IMR-90 (cell line): ENCODE measurements around the gene MXD4. TPM values are rescaled to one million over a fixed set of nuclear protein-coding genes. Genes with fewer than 3 reads are reported as not detected.

Experiments
- ATAC-seq: fragments of 200-7000 bp; cut with Tn5 transposase; 2 replicates; pipeline ENCODE4 v1.9.1; 2020; ENCODE audit warnings: low read depth, mild to moderate bottlenecking, moderate library complexity
- BruUV-seq: library from RNA; stranded (reverse); fragments of 400-500 nt; replicated peaks from 2 replicates; lab custom pipeline; 2021; lab: Mats Ljungman, UMichigan
- CTCF ChIA-PET: fragments of 300-600 bp; formaldehyde crosslinking; extraction: SDS; loops from one replicate; lab custom pipeline; 2021; ENCODE audit warnings: antibody characterized with exemption; lab: Yijun Ruan, JAX
- POLR2A ChIA-PET: fragments of 300-600 bp; sonication (Branson Sonifier 250); formaldehyde crosslinking; loops from one replicate; lab custom pipeline; 2022; ENCODE audit warnings: antibody characterized with exemption; ENCODE audit not compliant: unreplicated experiment; lab: Charles Lee
- DNase-seq: peaks from one replicate; pipeline ENCODE4 v3.0.0; 2013
- H2AFZ ChIP-seq: replicated peaks from 2 replicates; pipeline ENCODE3; 2013; ENCODE audit warnings: low read length, mild to moderate bottlenecking; ENCODE audit not compliant: poor library complexity
- H2AK5ac ChIP-seq: 2 replicates; pipeline ENCODE4 v1.6.1; 2013; ENCODE audit warnings: low read depth, low read length, inconsistent platforms
- H2AK9ac ChIP-seq: replicated peaks from 2 replicates; pipeline ENCODE3; 2013; ENCODE audit warnings: mild to moderate bottlenecking, low read depth, low read length, moderate library complexity; ENCODE audit not compliant: poor library complexity
- H2BK120ac ChIP-seq: 2 replicates; pipeline ENCODE4 v1.6.1; 2013; ENCODE audit warnings: low read depth, low read length, inconsistent platforms
- H2BK15ac ChIP-seq: 3 replicates; pipeline ENCODE4 v1.6.1; 2013; ENCODE audit warnings: low read depth, low read length, inconsistent platforms
- H2BK20ac ChIP-seq: 2 replicates; pipeline ENCODE4 v1.6.1; 2013; ENCODE audit warnings: low read depth, mild to moderate bottlenecking, inconsistent platforms, low read length, moderate library complexity
- H2BK5ac ChIP-seq: 2 replicates; pipeline ENCODE4 v1.6.1; 2013; ENCODE audit warnings: mild to moderate bottlenecking, low read depth, low read length, inconsistent platforms; ENCODE audit not compliant: poor library complexity, severe bottlenecking
- H3K14ac ChIP-seq: replicated peaks from 2 replicates; pipeline ENCODE4 v1.6.1; 2013; ENCODE audit warnings: low read depth, low read length, inconsistent platforms
- H3K18ac ChIP-seq: 2 replicates; pipeline ENCODE4 v1.6.1; 2013; ENCODE audit warnings: low read depth, low read length, control low read depth
- H3K23ac ChIP-seq: 2 replicates; pipeline ENCODE4 v1.6.1; 2013; ENCODE audit warnings: low read depth, low read length, inconsistent platforms
- H3K27ac ChIP-seq: 2 replicates; pipeline ENCODE4 v1.5.1; 2013; ENCODE audit warnings: mild to moderate bottlenecking, control low read depth, low read length; ENCODE audit not compliant: insufficient read depth
- H3K27me3 ChIP-seq: 2 replicates; pipeline ENCODE4 v1.6.1; 2013; ENCODE audit warnings: low read length; ENCODE audit not compliant: control insufficient read depth, insufficient read depth
- H3K36me3 ChIP-seq: 2 replicates; pipeline ENCODE4 v1.6.1; 2013; ENCODE audit warnings: low read length, mixed read lengths; ENCODE audit not compliant: control insufficient read depth, insufficient read depth
- H3K4ac ChIP-seq: 2 replicates; pipeline ENCODE4 v1.6.1; 2013; ENCODE audit warnings: low read depth, low read length, inconsistent platforms
- H3K4me1 ChIP-seq: 2 replicates; pipeline ENCODE4 v1.6.1; 2013; ENCODE audit warnings: low read length, mixed read lengths; ENCODE audit not compliant: control insufficient read depth, insufficient read depth
- H3K4me2 ChIP-seq: 2 replicates; pipeline ENCODE4 v1.6.1; 2013; ENCODE audit warnings: low read depth, mild to moderate bottlenecking, control low read depth, low read length, moderate library complexity
- H3K4me3 ChIP-seq: 2 replicates; pipeline ENCODE4 v1.5.1; 2013; ENCODE audit warnings: low read depth, mild to moderate bottlenecking, control low read depth, low read length, moderate library complexity; ENCODE audit not compliant: insufficient read depth
- H3K56ac ChIP-seq: 2 replicates; pipeline ENCODE4 v1.6.1; 2013; ENCODE audit warnings: low read length, inconsistent platforms; ENCODE audit not compliant: insufficient read depth; ENCODE audit errors: extremely low read depth
- H3K79me1 ChIP-seq, 2 experiments: 2 replicates each; pipeline ENCODE4 v1.6.1; 2013; ENCODE audit warnings: low read length in 2 of 2, inconsistent platforms in 1 of 2, low read depth in 1 of 2
- H3K9ac ChIP-seq: 2 replicates; pipeline ENCODE4 v1.6.1; 2013; ENCODE audit warnings: low read depth, low read length, control low read depth
- H3K9me1 ChIP-seq: 2 replicates; pipeline ENCODE4 v1.6.1; 2013; ENCODE audit warnings: low read length, inconsistent platforms; ENCODE audit not compliant: insufficient read depth
- H3K9me3 ChIP-seq: 2 replicates; pipeline ENCODE4 v1.6.1; 2013; ENCODE audit warnings: low read length; ENCODE audit not compliant: control insufficient read depth, insufficient read depth
- H4K20me1 ChIP-seq: 2 replicates; pipeline ENCODE4 v1.6.1; 2013; ENCODE audit warnings: low read length, inconsistent platforms; ENCODE audit not compliant: insufficient read depth
- H4K5ac ChIP-seq: 2 replicates; pipeline ENCODE4 v1.6.1; 2013; ENCODE audit warnings: mild to moderate bottlenecking, low read depth, low read length, control low read depth
- H4K8ac ChIP-seq, 2 experiments: 2 replicates each; pipeline ENCODE4 v1.6.1; 2013; ENCODE audit warnings: low read depth in 2 of 2, low read length in 2 of 2, control low read depth in 1 of 2, inconsistent platforms in 1 of 2
- H4K91ac ChIP-seq: 2 replicates; pipeline ENCODE4 v1.6.1; 2013; ENCODE audit warnings: low read depth, low read length, inconsistent platforms; ENCODE audit not compliant: insufficient read depth
- BHLHE40 ChIP-seq: fragments of 150-350 bp; IDR thresholded peaks from 2 replicates; pipeline ENCODE4 v1.6.1; 2016; ENCODE audit warnings: mild to moderate bottlenecking, low read depth, low read length
- CEBPB ChIP-seq: IDR thresholded peaks from 2 replicates; pipeline ENCODE4 v1.6.1; 2012; ENCODE audit warnings: low read depth, low read length, improper control_type of control experiment
- CHD1 ChIP-seq: IDR thresholded peaks from 2 replicates; pipeline ENCODE4 v1.6.1; 2012; ENCODE audit warnings: low read depth, low read length, improper control_type of control experiment
- CTCF ChIP-seq: conservative IDR thresholded peaks from 2 replicates; pipeline ENCODE4 v1.5.1; 2012; ENCODE audit warnings: mild to moderate bottlenecking, low read depth, low read length, improper control_type of control experiment
- ELK1 ChIP-seq: fragments of 150-350 bp; IDR thresholded peaks from 2 replicates; pipeline ENCODE4 v1.6.1; 2016; ENCODE audit warnings: low read depth, mild to moderate bottlenecking, low read length, moderate library complexity, borderline replicate concordance
- FOS ChIP-seq: fragments of 150-350 bp; IDR thresholded peaks from 2 replicates; pipeline ENCODE4 v1.6.1; 2016; ENCODE audit warnings: low read depth, low read length
- MAFK ChIP-seq: IDR thresholded peaks from 2 replicates; pipeline ENCODE4 v1.6.1; 2012; ENCODE audit warnings: low read depth, low read length, improper control_type of control experiment
- MXI1 ChIP-seq: IDR thresholded peaks from 2 replicates; pipeline ENCODE4 v1.6.1; 2012; ENCODE audit warnings: low read depth, mild to moderate bottlenecking, low read length, moderate library complexity, borderline replicate concordance
- RAD21 ChIP-seq: IDR thresholded peaks from 2 replicates; pipeline ENCODE4 v1.6.1; 2012; ENCODE audit warnings: low read length, improper control_type of control experiment
- RCOR1 ChIP-seq: IDR thresholded peaks from 2 replicates; pipeline ENCODE4 v1.6.1; 2012; ENCODE audit warnings: mild to moderate bottlenecking, low read length, improper control_type of control experiment; ENCODE audit not compliant: insufficient replicate concordance
- SMC3 ChIP-seq: fragments of 150-350 bp; IDR thresholded peaks from 2 replicates; pipeline ENCODE4 v1.6.1; 2016; ENCODE audit warnings: low read depth, mild to moderate bottlenecking, antibody characterized with exemption, low read length, moderate library complexity
- USF2 ChIP-seq: fragments of 150-350 bp; IDR thresholded peaks from 2 replicates; pipeline ENCODE4 v1.6.1; 2017; ENCODE audit warnings: mild to moderate bottlenecking, antibody characterized with exemption, low read length, low read depth
- WGBS, 2 experiments: methylation state at CpG; one replicate each; pipeline versions ENCODE4 v1.1.5 to v1.1.7; 2013; ENCODE audit warnings: missing lambda C conversion rate in 2 of 2; ENCODE audit not compliant: insufficient read length in 1 of 2; ENCODE audit errors: extremely low coverage in 2 of 2; 5-methylcytosine and 5-hydroxymethylcytosine counted together
- dilution Hi-C: fragments of 300-500 bp; cut with HindIII; formaldehyde crosslinking; loops from one replicate; pipeline ENCODE4 v1.14.3; 2018; ENCODE audit warnings: low sequenced_read_pairs; ENCODE audit not compliant: unreplicated experiment
- in situ Hi-C: fragments of 300-500 bp; cut with MboI; formaldehyde crosslinking; loops from 3 replicates; pipeline ENCODE4 v1.14.3; 2019; ENCODE audit warnings: low sequenced_read_pairs, inconsistent platforms, mixed read lengths
- intact Hi-C: fragments of 100-400 bp; cut with micrococcal nuclease; formaldehyde crosslinking; loops from 2 replicates; pipeline ENCODE4 v1.10.0; 2022
- polyA plus RNA-seq, 3 experiments: library from polyadenylated mRNA; depleted of rRNA; stranded (reverse); fragments of >200 nt; gene quantifications; 2 replicates each; pipeline ENCODE4 v1.2.3, GENCODE V29; 2012; ENCODE audit warnings: low replicate concordance in 1 of 3
- total RNA-seq: library from RNA; depleted of rRNA; stranded (reverse); fragments of >200 nt; gene quantifications from 2 replicates; pipeline ENCODE4 v1.2.3, GENCODE V29; 2012

The MXD4 gene
- total and polyA plus RNA-seq, 2 of the 4 experiments (the other 2 are of a cell fraction) = 22.8 to 54.4 TPM

- no peak for TF ChIP-seq MXI1
Measured at GRCh38 chr4:2268357-2269205, 6.7 kb upstream of the MXD4 start (continued).

GRCh38 chr4:2267841-2268240, 5.9 kb upstream of the MXD4 start:
- POLR2A ChIA-PET = no interaction called here
- dilution Hi-C loops = no loop called here
- H3K18ac ChIP-seq = no peak overlapping the region
- H4K8ac ChIP-seq = no peak overlapping the region
- H4K5ac ChIP-seq = no peak overlapping the region
- H2AK9ac ChIP-seq = no peak overlapping the region
- ATAC-seq (no peak), DNase-seq (no peak)
- CTCF ChIA-PET = no interaction called here
- no peak overlapping the region for H3K4me3 ChIP-seq
- no peak overlapping the region for H3K56ac ChIP-seq
- H3K4me1 ChIP-seq = peaks cover 3% of the 10 kb centered on the region; the same call in 1 of the 2 replicates
- intact Hi-C loops = loop anchor here (10.0 kb wide), 1 partner anchor 147 kb away; the partner anchor contains the start of genes CFAP99 and ZFYVE28
- BruUV-seq = no TSS peak
- H3K9me1 ChIP-seq = no peaks in the 10 kb centered on the region
- no peak overlapping the region for H3K9ac ChIP-seq
- H3K4ac ChIP-seq = no peak overlapping the region
- H4K91ac ChIP-seq = no peak overlapping the region
- no peaks in the 10 kb centered on the region for H3K9me3 ChIP-seq
- 87% methylated on average over 3 of the region's 12 CpGs; no CpG with 5 or more reads in 1 of the 2 experiments for WGBS, 2 experiments
- peaks cover 0 to under 1% of the 10 kb centered on the region in 2 experiments; a peak in 1 of 4 replicates for H3K79me1 ChIP-seq
- H2BK120ac ChIP-seq = no peak overlapping the region
- H3K27me3 ChIP-seq = no peaks in the 10 kb centered on the region; the same call in 1 of the 2 replicates
- no peak overlapping the region for H3K14ac ChIP-seq
- H2BK15ac ChIP-seq = no peak overlapping the region
- H2AK5ac ChIP-seq = no peak overlapping the region
- no peaks in the 10 kb centered on the region for H3K36me3 ChIP-seq
- H2BK20ac ChIP-seq = no peak overlapping the region
- in situ Hi-C loops = no loop called here
- no peak overlapping the region for H3K4me2 ChIP-seq
- peak overlapping the region; percentile 36 for H2AFZ ChIP-seq
- H2BK5ac ChIP-seq = no peak overlapping the region
- no peak overlapping the region for H3K23ac ChIP-seq
- H4K20me1 ChIP-seq = no peaks in the 10 kb centered on the region
- H3K27ac ChIP-seq = no peak overlapping the region
- no peak for TF ChIP-seq FOS
- no peak for TF ChIP-seq MAFK
- TF ChIP-seq CHD1 = no peak
- no peak for TF ChIP-seq USF2
- no peak for TF ChIP-seq CEBPB
- no peak for TF ChIP-seq SMC3
- no peak for TF ChIP-seq BHLHE40
- no peak for TF ChIP-seq RCOR1
- no peak for TF ChIP-seq MXI1
- TF ChIP-seq ELK1 = no peak
- no peak for TF ChIP-seq CTCF
- no peak for TF ChIP-seq RAD21
